SKM-1 (cell line): Measurements from ENCODE around the gene CARHSP1.
A peak's percentile ranks its signal among the peaks of the same experiment; 100 is the strongest.
"Not testable (repeated sequence)": the region's sequence is repeated elsewhere in the genome, so short reads cannot be mapped to it uniquely, and the experiment has no call there.

Experiments used
- DNase-seq: peaks from one replicate; lab custom pipeline; 2025; ENCODE audit not compliant: unreplicated experiment; lab: John Stamatoyannopoulos, UW

Gene CARHSP1

DNA sequence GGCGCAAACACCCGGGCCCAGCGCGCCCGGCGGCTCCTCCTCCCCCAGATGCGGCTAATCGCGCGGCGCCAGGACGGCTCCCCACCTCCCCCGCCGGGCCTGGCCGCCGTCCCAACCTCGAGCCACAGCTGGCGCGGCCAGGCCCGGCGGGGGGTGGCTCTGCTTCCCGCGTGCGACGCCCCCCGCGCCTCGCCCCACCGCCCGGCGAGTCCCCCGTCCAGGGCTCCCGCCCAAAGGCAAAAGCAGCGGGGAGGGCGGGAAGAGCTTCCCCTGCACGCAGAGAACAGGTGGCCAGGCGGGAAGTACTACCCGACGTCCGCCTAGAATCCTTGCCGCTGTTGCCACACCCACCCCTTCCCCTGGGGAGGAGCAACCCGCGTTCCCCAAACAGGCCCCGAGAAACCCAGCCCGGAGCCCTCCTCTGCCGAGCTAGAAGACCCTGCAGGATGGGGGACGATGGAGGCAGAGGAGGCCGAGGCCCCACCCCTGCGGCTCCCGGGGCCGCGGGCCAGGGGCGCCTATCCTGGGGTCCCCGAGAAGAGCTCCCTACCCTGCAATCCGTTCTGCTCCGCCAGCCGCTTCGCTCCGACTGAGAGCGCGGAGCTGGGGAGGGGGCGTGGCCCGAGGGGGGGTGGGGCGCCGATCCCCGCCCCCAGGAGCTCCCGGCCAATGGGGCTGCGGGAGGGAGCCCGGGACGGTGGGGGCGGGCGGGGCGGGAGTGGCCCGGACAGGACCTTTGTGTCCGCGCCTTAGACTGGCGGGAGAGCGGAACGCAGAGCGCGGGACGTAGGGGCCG is at the start of gene CARHSP1:
TSS of gene CARHSP1 (minus strand) at position 591 of the 796 bp plus-strand sequence. CDS start 9,678 bp downstream, outside the sequence.
- DNase-seq = peak; percentile 87

- DNase-seq = not testable (repeated sequence)
Observed at GRCh38 chr16:8917336-8917735, 48.5 kb upstream of the CARHSP1 start.

GRCh38 chr16:8916541-8917225 is 47.9 kb upstream of the CARHSP1 start:
- no peak for DNase-seq

DNA sequence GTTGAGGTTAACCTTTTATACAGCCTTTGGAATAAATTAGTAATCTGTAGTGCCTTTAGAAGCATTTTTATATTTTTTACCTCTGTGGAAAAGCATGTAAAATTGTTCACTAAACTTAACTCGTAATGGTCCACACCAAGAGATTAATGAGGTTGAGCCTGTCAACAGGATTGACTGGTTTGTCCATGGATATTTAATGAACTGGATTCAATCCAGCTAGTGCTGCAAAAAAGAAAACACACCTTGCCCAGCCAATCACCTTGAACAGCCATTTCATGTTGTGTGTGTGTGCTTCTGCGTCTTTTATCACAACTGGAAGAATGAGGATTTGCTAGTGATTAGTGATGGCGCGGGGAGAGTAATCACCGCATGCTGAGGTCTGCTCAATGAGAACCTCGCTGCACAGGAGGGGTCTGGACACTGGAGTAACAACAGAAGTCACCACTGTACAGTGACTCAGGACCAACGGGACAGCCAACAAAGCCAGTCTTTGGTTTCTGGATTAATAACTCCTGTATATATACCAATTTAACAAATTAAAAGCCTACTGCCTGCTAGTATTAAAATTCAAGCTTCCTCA is 47.0 kb upstream of the CARHSP1 start:
- DNase-seq = no peak

DNA sequence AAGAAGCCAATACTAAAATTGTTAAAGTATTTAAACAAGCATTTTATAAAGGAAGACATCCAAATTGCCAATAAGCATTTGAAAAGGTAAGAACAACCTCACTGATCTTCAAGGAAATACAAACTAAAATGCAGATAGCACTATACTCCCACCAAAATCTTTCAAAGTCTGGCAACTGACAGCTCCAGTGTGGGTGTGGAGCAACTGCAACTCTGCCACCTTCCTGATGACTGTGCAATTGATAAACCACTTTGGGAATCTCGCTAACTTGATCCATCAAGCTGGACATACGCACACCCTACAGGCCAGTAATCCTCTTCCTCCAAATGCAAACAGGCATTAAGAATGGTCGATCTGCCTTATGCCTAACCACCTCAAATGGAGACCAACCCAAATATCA is 45.3 kb upstream of the CARHSP1 start:
- DNase-seq = no peak

GRCh38 chr16:8912793-8913192 is 44.0 kb upstream of the CARHSP1 start:
- DNase-seq = no peak

GRCh38 chr16:8910811-8911210 is 42.0 kb upstream of the CARHSP1 start:
- no peak for DNase-seq

DNA sequence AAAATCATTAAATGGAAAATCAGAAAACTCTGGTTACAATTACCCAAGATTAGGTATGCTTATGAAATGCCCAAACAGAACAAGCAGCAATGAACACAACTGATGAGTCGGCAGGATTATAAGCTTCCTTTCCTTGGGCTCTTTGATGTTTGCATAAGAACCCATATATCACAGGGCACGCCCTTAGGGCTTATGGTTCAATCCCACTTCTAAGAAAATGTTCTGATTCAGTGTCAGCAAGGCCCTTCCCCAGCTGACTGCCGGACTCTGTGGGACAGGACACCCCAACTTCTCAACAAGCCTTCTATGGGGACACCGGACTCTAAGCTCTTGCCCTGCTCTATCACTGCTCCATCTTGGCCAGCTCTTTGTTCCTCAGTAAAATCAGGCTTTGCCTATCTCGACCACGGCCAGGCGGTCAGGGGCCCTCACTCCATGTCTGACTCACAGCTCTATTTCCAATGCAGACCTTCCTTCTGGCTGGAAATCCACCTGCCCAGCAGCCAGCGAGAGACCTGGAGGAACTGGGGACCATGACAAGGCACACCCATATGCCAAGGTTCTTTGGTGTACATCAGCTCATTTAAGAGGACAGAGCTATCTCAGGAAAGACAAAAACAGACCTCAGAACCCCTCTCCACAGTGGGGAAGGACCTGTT is 40.1 kb upstream of the CARHSP1 start:
- DNase-seq = no peak

DNA sequence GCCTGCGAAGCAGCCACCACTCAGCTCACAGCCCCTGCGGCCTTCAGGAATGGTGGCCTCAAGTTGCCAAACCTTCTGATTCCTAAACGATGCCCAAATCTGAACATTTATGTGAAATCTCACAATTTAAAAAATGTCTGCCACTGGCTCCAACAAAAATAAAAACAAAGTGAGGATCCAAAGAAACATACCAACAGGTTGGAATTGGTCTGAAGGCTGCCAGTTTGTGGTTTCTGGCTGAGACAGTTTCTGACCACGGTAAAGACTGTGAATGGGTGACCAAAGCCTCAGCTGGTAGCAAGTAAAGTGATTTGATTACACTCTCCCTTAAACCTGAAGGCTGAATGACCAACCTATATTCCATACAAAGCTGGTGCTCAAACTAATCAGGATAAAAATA is 38.3 kb upstream of the CARHSP1 start:
- DNase-seq = no peak

- no peak for DNase-seq
Observed at GRCh38 chr16:8905795-8906591, 37.2 kb upstream of the CARHSP1 start.

GRCh38 chr16:8905168-8905762 is 36.5 kb upstream of the CARHSP1 start:
- no peak for DNase-seq

DNA sequence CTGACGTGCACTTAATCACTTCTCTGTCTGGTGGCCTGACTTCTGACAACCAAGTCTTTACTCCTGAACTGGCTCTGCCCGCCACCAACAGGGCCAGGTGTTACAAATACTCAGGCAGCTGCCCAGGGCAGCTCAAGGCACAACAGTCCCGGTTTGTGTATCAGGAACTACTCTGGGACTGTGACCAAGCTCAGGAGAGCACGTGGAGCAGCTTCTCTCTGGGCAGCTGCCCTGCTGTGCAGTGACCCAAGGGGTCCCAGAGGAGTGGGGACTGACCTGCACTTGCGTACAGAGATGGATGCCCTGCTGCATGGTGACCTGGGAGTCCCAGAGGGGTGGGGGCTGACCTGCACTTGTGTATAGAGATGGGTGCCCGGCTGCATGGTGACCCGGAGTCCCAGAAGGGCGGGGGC is 35.2 kb upstream of the CARHSP1 start:
- no peak for DNase-seq

DNA sequence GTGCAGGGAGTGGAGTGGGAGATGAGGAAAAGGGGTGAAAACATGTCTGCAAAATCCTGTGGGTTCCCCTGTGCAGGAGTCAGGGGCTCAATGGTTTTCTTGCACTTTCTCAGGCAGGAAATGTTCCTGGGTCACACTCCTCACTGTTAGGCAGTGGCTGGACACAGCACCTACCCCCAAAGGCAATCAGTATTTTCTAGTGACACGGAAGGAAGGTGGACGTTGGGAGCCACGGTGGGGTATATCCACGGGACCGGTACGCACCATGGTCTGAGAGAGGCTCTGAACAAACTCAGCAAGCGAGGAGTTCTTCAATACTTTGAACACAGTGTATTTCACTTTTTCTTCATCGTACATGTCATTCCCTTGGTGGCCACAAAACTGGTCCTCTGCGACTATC is 34.2 kb upstream of the CARHSP1 start:
- no peak for DNase-seq

DNA sequence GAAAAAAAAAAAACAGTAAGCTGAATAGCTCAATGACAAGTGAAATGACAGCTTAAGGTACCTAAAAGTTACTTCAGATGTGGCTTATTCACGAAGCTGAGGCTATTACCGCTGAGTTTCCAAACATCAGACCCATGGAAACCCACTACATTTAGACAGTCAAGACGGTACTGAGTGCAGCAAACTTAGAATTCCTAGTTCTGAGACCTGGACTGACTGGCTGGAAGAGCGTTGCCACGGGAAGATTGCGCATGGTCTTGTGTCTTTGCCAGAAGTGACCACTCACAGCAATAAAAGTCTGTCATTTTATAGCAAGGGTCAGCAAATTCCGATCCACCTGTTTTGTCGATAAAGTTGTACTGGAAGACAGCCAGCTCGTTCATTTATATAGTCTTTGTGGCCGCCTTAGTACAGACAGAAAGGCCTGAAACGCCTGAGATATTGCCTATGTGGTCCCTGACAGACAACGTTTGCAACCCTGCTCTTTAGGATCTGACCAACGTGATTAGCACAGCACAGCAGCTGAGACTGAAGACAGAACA is 32.6 kb upstream of the CARHSP1 start:
- no peak for DNase-seq

- DNase-seq = no peak
Observed at GRCh38 chr16:8900343-8900742, 31.5 kb upstream of the CARHSP1 start.

DNA sequence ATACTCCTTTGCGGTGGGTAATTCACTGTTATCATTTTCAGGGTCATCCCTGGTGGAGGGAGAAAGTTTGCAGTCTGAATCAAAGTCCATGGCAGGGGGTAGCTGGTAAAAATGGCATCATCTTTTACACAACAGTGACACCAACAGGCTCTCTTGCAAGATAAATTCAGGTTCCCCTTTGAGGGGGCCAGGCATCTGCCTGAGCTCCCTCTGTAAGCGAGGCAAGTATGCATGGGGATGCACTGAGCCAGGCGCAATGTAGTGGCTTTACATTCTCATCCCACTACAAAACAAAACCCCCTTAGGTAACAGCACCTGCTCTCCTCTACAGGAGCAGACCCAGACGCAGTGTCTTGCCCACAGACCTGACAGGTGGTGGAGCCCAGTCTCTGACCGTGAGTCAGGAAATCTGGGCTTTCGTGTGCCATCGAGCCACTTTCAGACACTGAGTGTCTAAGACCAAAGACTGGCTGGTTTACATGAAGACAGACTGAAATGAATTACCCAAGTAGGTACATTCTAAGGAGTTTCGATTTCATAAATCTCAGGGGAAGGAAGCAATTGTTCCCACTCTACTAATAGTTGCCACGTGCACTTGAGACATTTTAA is 31.0 kb upstream of the CARHSP1 start:
- DNase-seq = no peak

DNA sequence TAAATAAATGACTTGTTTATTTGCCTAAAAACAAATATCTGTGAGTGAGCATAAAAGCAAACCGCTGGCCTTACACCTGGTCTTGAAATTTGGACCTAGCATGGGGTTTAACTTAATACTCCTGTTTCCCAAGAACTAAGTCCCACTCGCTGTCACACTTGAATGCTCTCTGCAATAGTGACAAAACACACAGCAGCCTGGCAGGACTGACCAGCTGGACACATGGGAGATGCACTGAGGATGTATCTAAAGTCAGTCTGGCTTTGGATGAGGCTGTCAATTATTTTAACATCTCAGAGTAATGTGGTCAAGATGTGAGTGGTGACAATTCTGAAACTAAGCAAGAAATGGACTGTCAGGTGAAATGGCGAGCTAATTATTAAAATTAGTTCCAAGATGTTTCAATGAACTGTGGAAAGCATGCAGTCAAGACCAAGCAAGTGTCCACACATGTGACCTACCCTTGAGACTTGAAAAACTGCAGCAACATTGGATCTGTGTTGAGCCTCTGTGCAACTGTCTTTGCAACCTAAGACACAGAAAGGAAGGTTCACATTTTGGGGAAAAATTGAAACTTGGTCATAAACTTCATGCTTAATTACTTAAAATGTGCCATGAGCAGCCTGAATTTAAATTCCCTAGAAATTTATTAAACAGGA is 30.0 kb upstream of the CARHSP1 start:
- no peak for DNase-seq

GRCh38 chr16:8894736-8895334 is 26.0 kb upstream of the CARHSP1 start:
- DNase-seq = no peak
